GM18498 (cell line): ENCODE data around the gene OR2AT4.
"Not testable (repeated sequence)": the region's sequence is repeated elsewhere in the genome, so short reads cannot be mapped to it uniquely, and the experiment has no call there.

Source experiments
- ATAC-seq: cut with Tn5 transposase; IDR thresholded peaks from one replicate; pipeline ENCODE4 v1.9.1; 2021; ENCODE audit warnings: mild to moderate bottlenecking, moderate library complexity; ENCODE audit not compliant: unreplicated experiment

OR2AT4 gene

DNA sequence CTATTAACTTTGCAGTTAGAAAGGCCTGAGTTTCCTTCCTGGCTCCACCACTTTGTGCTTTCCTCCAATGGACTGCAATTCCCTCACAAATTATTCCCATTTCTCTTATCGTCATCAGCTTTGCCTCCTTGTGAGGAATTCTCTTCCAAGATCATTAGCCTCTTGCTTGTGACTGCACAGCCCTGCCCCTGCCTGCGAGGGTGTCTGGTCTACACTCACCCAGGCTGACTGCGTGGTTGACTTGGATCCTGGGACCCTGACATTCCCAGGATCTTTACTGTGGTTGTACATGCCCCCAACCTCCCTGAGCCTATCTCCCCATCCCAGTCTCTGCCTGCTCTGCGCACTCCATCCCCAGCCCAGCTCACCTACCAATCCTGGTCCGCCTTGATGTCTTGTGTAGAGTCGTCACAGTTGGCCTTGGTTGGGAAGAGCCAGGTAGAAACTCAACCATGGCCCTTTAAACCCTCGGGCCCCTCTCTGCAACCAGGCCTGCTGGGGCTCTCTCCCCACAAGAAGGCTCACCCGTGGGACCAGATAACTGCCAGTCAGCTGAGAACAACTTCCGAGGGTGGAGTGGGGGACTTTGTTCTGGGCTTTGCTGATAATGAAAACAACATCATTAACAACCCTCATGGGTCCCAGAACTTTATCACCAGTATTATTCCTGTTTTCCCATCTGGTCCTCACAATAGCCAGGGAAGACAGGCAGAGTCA lies at the start of gene OR2AT4:
Gene OR2AT4 (minus strand): TSS at position 421 of the 717 bp plus-strand sequence.
- no peak for ATAC-seq

DNA sequence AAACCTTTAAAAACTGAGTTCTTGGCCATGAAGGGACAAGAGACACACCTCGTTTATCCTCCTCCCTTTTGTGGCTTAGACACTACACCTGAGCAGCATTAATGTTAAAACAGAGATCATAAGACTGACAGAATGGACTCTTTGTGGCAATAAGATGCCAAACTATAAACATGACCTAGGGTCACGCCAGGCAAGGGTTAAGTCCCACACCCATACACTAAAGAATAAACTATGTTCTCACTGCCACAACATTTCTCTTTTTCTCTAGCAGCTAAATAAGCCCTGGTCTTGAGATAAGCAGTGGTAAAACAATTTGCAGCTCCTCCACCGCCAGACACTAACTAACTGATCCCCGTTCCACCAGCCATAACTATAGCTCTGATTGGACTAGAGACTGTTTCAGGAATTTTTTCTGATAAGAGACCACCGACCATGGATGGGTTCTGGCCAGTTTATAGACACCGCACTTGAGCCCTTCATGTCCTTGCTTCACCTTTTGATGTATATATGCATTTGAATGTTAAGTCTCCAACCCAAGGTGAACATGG lies 49.4 kb upstream of the OR2AT4 start:
- no peak for ATAC-seq

DNA sequence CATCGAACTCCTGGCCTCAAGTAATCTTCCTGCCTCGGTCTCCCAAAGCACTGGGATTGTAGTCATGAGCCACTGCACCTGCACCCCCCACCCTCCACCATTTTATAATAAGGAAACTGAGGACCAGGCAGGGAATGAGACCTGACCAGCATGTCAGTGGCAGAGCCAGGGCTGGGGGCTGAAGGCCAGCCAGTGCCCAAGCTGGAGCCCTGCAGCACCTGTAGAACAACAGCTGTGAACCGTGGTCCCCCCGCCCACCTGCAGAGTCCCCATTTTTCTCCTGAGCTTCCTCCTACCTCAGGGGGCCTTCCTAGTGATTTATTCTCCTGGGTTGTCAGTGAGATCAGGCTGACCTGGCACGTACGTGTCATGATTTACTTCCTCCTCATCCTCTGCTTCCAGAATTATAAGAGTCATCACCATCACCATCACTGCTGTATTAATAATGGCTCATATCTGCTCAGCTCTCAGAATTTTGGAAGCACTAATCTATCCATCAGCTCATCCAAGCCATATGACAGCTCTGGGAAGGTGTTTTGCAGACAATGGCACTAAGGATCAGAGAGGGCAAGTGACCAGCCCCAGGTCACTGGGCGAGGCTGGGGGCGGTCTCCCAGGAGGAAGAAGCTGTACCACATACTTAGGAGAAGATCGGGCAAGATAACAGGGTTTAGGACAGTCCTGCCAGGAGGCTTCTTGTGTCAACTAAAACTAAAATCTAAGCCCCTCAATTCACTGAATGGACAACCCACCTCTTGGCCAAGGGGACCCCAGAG lies 48.7 kb upstream of the OR2AT4 start:
- ATAC-seq, result no peak

DNA sequence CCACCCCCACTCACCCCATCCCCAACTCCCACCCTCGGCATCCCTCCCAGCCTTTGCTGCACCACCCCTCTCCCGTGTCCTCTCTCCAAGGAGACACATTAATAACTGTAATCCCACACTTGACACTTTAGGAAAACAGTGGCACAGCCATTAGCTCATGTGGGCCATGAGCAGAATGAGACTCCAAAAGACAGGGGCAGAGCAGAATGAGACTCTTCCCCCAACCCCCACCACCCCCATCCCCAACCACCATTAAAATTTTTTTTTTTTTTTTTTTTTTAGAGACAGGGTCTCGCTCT lies 48.0 kb upstream of the OR2AT4 start:
- ATAC-seq, result no peak

DNA sequence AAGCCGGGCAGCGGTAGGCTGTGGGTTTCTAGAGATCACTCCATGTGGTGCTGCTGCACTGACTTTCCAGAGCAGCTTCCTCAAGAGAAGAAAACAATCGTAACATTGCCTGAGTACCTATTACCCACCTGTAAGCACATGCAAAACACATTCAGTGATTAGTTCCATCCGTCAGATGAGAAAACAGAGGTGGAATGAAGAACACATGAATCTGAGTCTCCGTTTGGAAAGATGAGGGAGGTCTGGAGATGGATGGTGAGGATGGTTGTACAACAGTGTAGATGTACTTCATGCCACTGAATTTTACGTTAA lies 46.7 kb upstream of the OR2AT4 start:
- ATAC-seq, result no peak

DNA sequence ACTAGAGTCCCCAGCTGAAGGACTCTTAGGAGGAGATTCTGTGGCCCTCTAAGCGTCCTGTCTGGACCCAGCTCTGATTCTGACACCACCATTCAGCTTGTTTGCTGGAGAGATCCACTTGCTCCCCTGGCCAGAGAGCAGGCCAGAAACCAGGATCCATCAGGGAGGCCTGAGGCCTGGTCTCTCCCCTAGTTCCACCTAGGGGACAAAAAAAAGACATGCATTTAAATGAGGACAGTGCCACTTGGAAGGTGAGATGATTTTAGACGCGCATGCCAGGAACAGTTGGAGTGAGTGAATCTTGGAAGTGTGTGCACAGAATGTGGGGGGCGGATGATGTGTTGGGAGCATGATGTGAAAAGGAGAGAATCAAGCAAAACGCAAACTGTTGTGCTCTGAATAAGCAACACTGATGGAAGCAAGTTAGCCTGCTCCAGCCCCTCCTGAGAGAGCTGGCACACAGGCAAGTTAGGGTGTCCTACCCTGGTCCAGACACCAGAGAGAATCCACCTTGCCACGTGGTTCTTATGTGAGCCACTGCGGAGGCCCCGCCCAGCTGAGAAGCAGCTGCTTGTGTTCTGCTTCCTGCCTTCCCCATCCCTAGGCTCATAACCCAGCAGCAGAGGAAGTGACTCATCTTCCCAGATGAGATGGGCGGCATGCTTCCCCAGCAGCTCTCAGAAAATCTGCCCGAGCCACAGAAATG lies 46.2 kb upstream of the OR2AT4 start:
- ATAC-seq, result no peak

DNA sequence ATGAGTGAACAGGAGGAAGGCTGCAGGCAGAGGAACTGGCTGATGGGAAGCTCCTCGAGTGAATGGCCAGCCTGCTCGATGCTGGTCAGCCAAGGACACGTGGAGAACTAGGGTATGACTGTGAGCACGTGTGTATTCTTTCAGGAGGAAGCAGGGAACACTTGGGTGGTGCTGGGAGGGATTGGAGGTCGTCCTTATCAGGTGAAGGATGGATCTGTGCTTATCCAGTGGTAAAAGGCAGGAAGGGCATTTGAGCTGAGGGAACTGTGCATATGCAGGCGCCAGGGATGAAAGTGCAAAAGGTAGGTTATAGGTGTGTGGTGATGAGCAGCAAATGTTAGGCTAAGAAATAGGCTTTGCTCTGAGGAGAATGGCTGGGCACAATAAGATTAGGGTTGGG lies 44.5 kb upstream of the OR2AT4 start:
- no peak for ATAC-seq

DNA sequence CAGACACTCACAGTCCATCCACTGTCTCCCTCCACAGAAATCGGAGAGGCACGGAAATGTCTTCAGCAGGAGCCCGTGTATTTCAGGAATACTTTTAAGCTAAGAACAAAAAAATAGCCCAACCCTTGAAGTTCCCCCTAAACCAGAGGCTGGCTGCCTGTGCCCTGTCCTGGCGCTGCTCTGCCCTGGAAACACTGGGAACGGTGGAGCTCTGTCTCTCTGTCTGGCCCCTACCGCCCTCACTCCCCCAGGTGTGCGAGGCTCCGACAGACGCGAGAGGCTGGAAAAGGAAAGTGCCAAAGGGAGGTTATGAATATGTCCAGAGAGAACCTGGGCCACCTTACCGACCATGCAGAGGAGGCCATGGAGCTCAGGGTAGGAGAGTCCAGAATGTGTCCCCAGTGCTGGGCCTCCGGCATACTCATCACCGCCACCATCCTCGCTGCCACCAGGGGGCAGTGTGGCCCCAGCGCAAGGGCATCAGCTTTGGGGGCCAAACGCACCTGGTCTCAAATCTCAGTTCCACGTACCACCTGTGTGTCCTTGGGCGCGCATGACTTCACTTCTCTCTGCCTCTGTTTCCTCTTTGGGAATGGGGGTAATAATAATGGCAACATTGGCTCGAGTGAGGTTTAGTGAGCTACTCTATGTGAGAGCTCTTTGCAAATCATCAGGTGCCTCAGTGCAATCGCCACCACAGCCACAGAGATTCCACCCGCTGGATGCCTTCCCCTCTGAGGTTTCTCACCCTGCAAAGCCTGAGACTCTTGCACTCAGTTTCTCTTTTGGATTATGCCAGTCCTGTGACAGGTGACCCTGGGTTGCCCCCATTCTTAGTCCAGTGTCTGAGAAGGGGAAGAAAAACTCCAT lies 43.8 kb upstream of the OR2AT4 start:
- ATAC-seq, result peak; percentile 66

DNA sequence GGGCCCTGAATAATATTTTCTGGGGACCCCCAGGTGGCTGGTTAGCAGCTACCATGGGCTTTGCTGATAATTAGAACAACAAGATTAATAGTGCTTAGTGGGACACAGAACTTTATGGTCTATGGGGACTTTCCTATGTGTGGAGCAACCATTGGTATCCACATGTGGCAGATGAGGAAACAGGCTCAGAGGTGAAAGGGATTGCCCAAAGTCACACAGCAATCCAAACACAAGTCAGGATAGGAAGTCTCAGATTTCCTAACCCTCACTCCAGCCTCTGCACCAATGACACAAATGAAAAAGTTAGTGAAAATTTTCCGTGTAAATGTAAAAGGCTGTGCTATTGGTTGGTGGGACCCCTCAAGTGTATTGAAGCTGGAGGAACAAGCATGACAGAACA lies 39.0 kb upstream of the OR2AT4 start:
- no peak for ATAC-seq

DNA sequence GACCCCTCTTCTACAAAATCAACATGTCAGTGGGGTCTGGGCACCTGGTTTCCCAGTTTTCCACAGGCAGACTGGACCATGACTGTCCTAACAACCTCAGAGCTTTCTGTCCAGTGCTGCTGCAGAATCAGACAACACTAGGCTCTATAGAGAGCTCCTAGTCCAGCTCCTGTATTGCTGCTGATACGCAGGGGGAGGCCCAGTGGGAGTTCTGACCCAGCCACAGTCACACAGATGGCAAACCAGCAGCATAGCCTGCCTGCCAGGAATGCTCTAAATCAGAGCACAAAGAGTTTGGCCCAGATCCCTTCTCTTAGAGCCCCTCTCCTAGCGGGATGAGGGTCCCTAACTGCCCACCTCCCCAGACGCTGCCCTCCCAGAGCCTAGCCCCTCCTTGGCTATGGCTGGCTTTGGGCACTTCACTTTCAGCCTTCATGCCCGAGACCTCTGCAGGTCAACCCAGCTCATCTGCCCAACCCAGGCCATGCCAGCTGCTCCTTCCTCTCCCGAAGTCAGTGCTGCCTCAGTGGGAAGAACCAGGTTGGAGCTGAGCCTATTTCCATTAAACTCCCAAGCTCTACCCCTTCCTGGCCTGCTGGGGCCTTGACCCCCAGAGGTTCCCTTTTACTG lies 38.5 kb upstream of the OR2AT4 start:
- ATAC-seq, result no peak

DNA sequence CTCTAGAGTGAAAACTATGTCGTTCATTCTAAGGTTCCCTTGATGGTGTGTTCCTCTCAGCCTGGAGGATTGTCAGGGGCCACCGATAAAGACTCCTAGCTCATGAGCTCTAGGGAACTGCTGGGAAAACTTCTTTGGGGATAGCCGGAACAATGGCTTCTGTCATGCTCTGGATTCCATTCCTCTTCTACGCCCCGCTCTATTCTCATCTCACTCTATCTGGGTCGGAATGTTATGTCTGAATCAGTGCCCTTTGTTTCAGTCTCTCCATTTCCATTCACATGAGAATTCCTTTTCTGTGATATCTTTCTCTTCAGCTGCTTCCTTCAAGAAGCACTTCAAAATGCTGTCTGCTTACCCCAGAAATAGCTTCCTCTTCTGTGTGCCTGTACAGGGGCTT lies 37.3 kb upstream of the OR2AT4 start:
- no peak for ATAC-seq

DNA sequence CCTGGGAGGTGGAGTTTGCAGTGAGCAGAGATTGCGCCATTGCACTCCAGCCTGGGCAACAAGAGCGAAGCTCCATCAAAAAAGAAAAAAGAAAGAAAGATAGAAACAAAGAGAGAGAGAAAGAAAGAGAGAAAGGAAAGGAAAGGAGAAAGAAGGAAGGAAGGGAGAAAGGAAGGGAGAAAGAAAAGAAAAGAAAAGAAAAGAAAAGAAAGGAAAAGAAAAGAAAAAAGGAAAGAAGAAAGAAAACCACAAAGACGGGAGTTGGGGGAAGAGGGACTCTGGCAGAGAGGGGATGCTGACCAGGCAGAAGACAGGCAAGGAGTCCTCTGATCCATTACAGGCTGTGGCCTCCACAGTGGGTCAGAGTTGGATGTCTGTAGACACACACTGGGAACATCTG lies 35.4 kb upstream of the OR2AT4 start:
- ATAC-seq, result no peak

DNA sequence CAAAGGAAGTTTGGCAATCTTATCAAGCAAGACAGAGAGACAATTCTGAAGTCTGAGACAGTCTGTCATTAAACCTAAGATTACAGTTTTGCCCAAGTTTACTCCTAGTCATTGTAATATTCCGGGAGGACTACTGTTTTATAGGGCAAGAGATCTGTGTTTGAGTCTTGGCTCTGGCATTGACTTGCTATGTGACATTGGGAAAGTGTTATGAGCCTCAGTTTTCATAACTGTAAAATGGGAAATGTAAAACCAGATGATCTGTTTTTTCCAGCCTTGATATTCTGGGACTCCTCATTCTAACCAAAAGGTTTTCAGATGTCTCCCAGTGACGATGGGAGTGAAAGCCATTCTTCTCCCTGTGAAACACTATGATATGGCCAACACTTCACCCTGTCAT lies 29.9 kb upstream of the OR2AT4 start:
- ATAC-seq, result no peak

DNA sequence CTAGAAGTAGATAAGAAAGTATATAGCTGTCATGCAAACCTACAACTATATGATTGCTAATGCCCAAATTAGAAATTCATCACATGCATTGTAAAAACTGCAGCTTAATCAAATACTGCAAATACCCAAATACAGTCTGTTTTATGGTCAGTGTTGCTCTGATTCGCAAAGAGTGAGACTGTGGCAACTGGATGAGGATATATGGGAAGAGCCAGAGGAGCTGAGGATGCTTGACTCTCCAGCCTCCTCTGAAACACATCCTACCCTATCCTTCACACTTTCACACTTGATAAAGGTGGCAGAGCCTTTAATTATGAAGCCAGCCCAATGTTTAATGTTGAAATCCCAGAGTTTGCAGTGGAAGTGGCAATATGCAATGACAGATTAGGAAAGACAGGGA lies 21.9 kb upstream of the OR2AT4 start:
- ATAC-seq, result no peak

DNA sequence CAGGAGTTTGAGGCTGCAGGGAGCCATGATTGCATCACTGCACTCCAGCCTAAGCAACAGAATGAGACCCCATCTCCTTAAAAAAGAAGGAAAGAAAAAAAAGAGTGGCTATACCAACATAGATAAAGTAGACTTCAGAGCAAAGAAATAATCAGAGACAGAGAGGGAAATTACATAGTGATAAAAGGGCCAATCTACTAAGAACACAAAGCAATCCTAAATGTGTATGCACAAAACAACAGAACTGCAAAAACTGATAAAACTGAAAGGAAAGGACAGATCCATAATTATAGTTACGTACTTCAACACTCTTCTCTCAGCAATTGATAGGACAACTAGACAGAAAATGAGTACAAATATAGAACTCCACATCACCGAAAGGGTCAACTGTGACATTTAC lies 17.8 kb upstream of the OR2AT4 start:
- no peak for ATAC-seq

DNA sequence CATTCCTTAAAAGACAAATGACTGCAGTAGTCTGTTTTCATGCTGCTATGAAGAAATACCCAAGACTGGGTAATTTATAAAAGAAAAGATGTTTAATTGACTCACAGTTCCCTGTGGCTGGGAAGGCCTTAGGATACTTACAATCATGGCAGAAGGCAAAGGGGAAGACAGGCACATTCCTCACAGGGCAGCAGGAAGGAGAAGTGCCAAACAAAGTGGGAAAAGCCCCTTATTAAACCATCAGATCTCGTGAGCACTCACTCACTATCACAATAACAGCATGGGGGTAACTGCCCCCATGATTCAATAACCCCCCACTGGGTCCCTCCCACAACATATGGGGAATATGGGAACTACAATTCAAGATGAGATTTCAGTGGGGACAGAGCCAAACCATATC lies 16.4 kb upstream of the OR2AT4 start:
- ATAC-seq, result no peak

DNA sequence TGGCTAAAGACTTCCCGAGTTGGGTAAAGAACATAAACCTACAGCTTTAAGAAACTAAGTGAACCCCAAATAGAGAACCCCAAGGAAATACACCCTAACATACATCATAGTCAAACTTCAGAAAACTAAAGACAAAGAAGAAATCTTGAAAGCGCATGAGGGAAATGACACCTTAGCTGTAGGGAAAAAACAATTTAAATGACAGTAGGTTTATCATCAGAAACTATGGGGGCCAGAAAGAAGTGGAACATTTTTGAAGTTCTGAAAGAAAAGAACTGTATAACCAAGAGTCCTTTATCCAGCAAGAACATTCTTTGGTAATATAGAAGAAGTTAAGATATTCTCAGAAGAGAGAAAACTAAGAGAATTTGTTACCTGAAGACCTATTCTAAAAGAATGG lies 15.5 kb upstream of the OR2AT4 start:
- ATAC-seq, result no peak

DNA sequence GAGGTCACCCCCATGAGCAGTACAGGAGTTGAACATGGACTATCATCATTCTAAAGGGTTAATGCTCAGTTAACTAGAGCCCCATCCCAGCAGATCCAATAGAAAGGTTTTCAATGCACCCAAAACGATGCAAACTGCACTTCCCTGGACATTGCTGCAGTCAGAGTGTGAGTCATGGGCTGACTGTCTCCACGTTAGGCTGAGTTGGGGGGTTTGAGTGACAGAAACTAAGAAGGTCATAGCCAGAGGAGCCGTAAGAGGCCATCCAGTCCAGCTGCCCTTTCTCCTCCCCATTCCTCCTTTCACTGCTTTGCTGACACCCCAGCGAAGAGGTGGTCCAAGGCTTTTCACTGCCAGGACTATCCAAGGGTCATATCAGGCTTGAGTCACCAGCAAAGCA lies 10.5 kb upstream of the OR2AT4 start:
- no peak for ATAC-seq

DNA sequence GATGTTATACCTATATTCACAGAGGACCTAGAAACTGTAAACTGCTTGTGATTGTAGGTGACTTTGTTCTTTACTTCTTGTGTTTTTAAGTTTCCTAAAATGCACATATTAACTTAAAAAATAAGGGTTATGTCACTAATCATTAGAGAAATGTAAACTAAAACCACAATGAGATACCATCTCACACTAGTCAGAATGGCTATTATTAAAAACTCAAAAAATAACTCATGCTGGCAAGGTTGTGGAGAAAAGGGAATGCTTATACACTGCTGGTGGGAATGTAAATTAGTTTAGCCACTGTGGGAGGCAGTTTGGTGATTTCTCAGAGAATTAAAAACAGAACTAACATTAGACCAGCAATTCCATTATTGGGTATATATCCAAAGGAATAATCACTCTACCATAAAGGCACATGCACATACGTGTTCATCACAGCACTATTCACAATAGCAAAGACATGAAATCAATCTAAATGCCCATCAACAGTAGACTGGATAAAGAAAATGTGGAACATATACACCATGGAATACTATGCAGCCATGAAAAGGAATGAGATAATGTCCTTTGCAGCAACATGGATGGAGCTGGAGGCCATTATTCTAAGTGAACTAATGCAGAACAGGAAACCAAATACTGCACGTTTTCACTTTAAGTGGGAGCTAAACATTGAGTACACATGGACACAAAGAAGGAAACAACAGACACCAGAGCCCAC lies 9.4 kb upstream of the OR2AT4 start:
- ATAC-seq, result not testable (repeated sequence)

DNA sequence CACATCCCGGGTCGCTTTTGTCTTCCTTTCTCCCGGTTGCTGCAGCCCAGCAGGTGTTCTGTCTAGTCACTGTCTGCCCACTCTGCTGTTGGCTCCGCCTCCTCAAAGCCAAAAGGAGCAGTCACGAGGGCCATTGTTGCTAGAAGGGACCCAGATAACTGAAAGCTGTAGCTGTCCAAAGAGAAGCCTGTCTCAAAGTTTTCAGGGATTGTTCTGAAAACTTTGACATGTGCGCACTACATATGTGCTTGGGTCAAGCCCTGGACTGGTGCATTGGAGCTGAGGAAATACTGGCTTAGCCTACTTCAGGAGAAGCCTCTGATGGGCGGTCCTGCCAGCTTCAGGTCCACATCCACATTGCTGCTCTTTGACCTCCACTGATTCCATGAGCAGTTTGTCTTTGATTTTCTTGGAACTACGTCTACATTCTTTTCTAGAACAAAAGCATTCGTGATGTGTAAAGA lies 8.8 kb upstream of the OR2AT4 start:
- ATAC-seq, result no peak
